HG03469 (cell line): ENCODE data around the gene TAS2R38.
"Not testable (repeated sequence)": the region's sequence is repeated elsewhere in the genome, so short reads cannot be mapped to it uniquely, and the experiment has no call there.

Source experiments
- ATAC-seq: cut with Tn5 transposase; IDR thresholded peaks from one replicate; pipeline ENCODE4 v1.9.1; 2021; ENCODE audit warnings: mild to moderate bottlenecking, moderate library complexity, moderate number of reproducible peaks; ENCODE audit not compliant: unreplicated experiment

TAS2R38 gene

DNA sequence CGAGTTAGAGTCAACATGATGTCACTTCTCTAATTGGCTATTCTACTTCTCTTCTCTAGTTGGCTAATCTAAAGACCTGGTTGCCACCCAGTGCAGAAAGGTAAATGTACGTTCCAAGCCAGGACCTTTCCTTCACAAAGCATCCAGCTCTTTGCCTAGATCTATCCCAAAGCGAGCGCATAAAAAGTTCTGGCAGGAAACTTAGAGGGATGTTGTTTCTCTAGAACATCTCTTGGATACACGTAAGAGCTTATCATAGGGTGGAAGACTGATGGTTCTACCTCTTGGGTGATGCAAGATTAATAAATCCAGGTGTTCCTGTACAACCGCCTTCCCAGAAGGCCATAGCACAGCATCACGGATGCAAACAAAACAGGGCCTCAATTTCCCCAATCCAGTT is at the start of gene TAS2R38:
TAS2R38 (minus strand) TSS at position 101 of the 400 bp plus-strand sequence; CDS start at position 17, 84 bp downstream.
- no peak for ATAC-seq

DNA sequence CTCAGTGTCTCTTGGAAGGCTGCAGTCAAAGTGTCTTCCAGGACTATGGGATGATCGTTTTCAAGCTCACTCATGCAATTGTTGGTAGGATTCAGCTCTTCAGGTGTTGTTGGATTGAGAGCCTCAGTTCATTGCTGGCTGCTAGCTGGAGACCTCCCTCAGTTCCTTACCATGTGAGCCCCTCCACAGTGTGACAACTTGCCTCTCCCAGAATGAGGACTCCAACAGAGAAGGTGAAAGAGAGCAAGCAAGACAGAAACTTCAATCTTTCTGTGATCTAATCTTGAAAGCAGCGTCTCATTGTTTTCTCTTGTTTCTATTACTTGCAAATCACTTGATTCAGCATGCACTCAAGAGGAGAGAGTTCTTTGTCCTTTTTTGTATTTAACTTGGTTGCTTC is 44.6 kb upstream of the TAS2R38 start:
- ATAC-seq = no peak

DNA sequence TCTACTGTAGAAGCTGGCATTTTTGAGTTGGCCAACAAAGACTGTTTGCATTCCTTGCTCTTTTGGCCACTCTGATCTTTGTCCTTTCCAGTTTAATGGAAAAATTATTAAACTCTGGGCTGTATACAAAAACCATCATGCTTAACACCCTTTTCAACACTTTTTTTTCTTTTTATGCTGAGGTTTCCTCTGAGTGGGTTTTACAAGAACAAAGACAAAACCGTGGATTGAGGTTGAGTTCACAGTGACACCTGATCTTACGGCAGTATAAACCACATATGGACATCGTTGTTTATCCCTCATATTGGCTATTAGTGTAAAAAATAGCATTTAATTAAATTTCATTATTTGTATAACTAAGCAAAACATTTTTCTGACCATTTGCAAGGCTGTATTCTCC is 43.9 kb upstream of the TAS2R38 start:
- no peak for ATAC-seq

GRCh38 chr7:142012825-142013511 is 39.4 kb upstream of the TAS2R38 start:
- ATAC-seq = no peak

- no peak for ATAC-seq
These were observed 37.5 kb upstream of the TAS2R38 start for GRCh38 chr7:142010952-142011548.

- ATAC-seq = no peak
These were observed 35.6 kb upstream of the TAS2R38 start for GRCh38 chr7:142009187-142009586.

- ATAC-seq = no peak
These were observed 33.0 kb upstream of the TAS2R38 start for GRCh38 chr7:142006577-142006976.

DNA sequence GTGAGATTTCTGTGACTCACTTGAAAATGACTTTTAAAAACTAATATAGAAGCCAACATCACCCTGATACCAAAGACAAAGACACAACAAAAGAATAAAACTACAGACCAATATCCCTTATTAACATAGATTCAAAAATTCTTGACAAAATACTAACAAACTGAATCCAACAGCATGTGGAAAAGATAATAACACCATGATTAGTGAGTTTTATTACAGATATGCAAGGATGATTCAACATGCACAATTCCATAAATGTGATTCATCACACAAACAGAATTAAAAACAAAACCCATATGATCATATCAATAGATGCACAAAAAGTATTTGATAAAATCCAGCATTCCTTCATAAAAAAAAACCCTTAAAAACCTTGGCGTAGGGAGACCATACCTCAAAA is 28.6 kb upstream of the TAS2R38 start:
- no peak for ATAC-seq

DNA sequence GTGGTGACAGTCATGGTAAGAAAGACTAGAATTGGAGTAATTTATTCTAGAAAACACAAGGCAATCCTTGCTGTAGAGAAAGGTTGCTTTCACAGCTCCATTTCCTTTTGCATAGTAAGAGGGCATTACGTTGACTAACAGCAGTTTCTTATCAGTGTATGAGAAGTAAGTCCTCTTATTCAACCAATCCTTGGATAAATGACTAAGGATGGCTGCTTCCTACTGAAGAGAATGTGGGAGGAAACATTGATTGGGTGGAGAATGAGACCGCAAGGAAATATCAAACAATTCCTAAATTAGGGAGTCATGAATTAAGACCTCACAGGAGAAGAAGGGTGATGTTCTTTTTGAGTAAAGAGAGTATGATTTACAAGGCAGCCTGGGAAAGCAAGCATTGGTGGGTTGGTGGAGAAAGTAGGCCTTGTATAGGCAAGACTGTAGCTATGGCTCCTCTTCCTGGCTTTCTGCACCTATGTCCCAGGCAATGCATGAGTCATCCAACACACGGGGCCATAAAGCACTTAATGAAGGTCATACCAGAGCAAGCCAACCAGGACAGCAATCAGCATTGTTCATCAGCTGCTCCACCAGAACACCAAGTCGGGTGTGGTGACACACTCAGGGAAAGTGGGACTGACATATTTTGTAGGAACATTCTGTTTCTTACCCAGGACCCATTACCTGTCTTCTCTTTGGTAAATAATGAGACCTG is 27.7 kb upstream of the TAS2R38 start:
- no peak for ATAC-seq

- ATAC-seq = no peak
These were observed 26.7 kb upstream of the TAS2R38 start for GRCh38 chr7:142000244-142000643.

- ATAC-seq = no peak
These were observed 25.6 kb upstream of the TAS2R38 start for GRCh38 chr7:141999058-141999623.

DNA sequence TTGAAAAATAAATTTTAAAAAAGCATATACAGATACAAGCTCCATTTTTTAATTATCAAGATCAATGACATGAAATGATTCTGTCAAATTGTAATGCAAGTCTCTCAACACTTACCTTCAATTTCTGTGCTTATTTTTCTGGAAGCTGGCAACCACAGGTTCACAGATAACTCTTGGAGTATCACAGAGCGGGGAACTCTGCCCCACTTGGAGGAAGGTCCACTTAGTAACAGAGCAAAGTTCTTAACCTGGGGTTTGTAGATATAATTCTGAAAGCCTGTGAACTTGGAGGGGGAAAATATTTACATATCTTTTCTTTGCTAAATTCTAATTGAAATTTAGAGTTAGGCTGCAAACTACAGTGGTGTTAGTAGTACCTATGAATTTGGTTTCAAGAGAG is 19.8 kb upstream of the TAS2R38 start:
- ATAC-seq = no peak

DNA sequence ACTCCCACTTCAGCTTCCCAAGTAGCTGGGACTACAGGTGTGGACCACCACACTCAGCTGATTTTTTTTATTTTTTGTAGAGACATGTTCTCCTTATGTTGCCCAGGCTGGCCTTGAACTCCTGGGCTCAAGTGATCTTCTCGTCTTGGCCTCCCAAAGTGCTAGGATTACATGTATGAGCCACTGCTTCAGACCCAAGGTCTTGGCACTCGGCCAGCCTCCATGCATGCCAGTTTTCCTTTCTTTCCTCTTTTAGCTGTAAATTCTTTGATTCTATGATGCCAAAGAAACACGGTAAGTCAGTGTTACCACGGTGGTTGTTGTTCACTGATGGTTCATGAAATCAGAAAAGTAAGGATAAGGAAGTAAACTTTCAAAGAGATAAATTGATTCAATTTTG is 19.1 kb upstream of the TAS2R38 start:
- ATAC-seq = no peak

DNA sequence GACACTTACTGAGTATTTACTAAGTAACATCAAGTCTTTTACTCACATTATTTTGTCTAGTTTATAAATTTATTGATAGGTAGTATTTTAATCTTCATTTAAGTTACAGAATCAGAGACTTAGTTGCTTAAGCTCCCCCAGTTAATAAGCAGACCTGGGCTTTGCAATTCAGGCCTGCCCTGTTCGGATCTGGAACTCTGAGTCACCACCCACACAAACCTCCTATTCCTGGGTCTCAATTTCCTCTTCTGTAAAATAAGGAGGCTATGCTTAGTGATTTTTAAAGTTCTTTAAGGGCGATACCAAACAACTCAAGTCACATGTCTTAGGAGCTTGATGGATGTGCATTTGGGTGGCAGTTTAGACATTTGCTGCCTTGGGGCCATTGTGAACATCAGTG is 18.6 kb upstream of the TAS2R38 start:
- ATAC-seq = no peak

GRCh38 chr7:141991140-141991539 is 17.6 kb upstream of the TAS2R38 start:
- ATAC-seq = no peak

GRCh38 chr7:141990011-141990725 is 16.6 kb upstream of the TAS2R38 start:
- ATAC-seq = no peak

- not testable (repeated sequence) for ATAC-seq
These were observed 14.2 kb upstream of the TAS2R38 start for GRCh38 chr7:141987803-141988202.

DNA sequence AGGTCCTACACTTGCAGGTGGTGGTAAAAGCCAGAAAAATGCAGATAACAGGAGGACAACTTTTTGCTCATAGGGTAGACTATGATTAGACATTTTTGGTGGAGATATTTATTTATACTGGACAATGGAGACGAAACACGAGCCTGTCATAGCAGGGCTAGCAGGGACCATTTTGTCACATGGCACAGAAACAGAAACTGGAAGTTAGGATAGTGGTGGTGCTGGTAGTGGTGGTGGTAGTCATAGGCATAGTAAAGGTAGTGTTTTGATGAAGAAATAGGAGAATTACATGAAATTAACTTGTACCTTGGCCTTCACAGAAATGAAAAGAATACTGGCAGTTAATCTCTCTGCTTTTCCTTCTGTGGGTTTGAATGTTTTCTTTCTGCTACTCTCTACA is 13.3 kb upstream of the TAS2R38 start:
- ATAC-seq = no peak

DNA sequence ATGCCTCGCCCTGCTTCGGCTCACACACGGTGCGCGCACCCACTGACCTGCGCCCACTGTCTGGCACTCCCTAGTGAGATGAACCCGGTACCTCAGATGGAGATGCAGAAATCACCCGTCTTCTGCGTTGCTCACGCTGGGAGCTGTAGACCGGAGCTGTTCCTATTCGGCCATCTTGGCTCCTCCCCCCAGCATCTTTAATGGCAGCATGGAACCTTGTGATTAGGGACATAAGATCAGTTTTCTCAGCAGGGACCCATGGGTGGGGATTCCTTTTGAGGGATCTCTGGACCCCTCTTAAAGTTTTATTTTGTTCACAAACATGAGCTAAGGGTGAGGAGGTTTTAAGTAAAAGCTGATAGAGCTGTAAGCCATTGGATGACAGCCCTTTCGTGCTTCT is 12.4 kb upstream of the TAS2R38 start:
- ATAC-seq = not testable (repeated sequence)

DNA sequence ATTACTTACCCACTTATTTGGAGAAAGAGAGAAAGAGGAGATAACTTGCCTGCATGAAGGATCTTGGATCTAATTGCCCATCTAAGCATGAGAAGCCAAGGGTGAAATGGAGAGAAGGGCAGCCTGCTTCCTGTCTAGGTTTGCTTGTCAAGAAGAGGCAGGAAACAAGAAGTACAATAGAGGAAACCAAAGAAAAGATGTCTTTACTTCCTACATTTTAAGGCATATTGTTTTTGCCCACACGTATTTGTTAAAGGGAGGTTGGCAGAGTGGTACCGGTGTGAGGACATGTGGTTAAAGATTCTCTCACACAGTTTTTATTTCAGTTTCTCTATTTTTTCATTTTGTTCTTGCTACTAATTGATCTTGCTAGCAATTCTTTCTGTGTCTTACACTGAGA is 6.0 kb upstream of the TAS2R38 start:
- no peak for ATAC-seq

- ATAC-seq = no peak
These were observed 4.8 kb upstream of the TAS2R38 start for GRCh38 chr7:141978351-141978750.
